CD1c-positive myeloid dendritic cell (primary cell): ENCODE measurements around the gene MORN1.

Source experiments
- DNase-seq: peaks from one replicate; pipeline ENCODE4 v3.0.0-alpha.2; 2016; ENCODE audit errors: extremely low spot score

Gene MORN1

DNA sequence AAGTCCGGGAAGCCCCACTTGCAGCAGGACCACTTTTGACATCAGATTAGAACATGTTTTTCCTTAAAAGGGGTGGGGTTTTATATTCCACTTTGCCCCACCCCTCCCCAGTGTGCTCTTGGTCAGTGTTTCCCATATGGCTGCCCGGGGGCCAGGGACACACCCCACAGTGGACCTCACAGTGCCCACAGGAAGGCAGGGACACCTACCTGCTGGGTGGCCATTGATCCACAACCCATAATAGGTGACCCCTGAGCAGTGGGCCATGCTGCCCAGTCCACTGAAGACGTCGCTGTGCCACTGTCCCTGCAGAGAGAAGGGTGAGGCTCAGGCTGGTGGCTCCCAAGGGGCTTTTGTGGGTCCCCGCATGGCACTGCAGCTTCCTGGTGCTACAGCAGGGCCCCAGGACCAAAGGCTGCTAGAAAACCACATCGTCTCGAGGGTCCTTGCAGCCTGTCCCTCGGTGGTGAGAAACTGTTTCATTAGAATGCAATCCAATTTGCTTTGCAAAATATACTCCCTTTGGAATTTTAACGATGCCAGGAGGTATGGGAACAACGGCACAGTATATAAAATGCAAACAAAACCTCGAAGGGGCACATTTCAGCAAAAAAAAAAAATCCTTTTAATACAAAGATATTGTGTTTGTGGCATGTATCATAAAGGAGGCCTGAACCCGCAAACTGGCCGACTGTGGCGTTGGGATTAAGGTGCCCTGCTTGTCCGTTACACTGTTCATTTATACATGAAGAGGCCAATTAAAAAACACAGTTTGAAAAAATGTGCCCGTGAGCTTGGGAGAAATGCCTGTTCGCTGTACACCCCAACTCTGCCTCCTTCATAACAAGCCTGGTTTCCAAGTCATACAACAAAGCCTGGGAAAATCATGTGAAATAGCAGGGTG is 16.9 kb downstream of the MORN1 start:
- DNase-seq = no peak

DNA sequence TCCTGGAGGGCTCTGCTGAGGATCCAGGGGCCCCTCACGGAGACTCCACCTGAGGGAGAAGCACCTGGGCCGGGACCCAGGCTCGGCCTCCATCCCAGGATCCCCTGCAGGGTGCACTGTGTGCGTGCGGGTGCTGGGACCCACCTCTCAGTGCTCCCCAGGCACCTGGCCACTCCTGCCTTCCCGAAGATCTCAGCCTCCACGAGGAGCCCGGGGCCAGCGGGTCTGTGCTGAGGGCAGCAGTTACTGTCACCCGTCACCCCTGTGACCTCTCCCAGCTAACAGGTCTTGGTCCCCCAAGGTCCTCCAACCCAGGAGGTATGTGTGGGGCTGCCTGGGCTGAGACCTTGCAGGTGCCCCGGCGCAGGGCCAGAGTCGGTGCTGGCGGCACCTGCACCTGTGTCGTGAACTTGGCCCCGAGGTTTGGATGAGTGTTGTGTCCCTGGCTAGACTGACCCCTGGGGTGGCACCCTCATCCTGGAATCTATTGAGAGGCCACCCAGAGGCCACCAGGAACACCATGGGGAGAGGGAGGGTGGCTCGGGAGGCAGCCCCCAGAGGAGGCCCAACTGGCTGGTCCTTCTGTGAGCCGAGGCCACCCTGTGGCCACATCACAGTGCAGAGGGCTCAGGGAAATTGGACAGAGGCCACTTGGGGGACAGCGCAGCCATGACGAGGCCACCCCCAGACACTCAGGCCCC is 17.7 kb downstream of the MORN1 start:
- DNase-seq = no peak

DNA sequence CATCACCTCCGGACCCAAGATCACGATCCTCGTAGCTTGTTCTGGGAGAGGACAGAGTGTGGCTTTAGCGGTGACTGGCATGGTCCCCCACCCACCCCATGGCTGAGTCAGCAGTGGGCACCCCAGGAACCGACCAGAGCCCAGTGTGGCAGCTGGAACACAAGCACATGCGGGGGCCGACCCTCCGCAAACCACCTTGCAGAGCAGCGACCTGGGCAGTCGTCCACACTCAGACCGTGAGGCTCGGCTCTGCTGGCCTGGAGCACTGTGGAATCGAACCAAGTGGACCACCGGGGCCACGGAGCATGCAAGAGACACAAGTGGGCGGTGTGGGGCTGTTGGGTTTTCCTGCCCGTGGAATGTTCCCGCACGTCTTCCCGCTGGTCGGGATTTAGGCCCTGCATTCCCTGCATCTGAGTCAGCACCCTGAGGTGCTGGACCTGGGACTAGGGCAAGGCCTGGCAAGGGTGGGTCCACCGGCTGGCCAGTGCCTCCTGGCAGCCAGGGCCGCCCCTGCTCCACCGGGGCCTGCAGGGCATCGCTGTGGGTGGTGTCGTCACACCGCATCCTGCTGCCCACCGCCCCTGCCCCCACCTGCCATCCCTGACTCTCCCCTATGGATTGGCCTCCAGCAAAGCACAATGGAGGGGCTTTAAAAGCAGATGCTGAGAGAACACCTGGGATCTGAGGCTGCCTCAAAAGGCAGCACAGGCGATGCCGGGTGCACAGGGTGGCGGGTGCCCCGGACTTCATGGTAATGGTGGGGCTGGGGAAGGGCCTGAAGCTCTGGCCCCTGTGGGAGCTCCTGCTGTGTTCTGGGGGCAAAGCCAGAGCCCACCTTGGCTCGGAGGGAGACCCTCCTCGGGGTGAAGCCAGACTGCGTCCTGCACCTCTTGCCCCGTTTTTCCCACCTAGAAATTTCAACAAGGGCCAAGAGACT is 18.5 kb downstream of the MORN1 start:
- DNase-seq = no peak

DNA sequence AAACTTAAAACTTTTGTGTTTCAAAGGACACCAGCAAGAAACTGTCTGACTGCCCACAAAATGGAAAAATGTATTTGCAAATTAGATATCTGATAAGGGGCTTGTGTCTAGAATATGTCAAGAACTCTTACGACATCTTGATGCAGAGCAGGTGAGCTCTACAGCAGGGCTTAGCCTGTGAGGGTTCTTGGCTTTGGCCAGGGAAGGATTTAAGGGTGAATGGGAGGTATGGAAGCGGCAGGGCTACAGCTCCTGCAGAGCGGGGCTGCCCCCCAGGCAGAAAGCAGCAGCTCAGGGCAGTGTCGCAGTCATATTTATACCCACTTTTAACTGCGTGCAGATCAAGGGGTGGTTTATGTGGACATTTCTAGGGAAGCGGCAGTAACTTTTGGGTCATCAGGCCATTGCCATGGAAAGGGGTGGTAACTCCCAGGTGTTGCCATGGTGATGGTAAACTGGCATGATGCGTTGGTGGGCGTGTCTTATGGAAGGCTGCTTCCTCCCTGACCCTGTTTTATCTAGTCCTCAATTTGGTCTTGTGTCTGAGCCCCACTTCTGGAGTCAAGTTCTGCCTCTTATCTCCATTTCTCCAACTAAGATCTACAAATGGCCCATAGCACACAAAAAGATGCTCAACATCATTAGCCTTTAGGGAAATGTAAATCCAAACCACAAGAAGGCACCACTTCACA is 23.2 kb downstream of the MORN1 start:
- no peak for DNase-seq

DNA sequence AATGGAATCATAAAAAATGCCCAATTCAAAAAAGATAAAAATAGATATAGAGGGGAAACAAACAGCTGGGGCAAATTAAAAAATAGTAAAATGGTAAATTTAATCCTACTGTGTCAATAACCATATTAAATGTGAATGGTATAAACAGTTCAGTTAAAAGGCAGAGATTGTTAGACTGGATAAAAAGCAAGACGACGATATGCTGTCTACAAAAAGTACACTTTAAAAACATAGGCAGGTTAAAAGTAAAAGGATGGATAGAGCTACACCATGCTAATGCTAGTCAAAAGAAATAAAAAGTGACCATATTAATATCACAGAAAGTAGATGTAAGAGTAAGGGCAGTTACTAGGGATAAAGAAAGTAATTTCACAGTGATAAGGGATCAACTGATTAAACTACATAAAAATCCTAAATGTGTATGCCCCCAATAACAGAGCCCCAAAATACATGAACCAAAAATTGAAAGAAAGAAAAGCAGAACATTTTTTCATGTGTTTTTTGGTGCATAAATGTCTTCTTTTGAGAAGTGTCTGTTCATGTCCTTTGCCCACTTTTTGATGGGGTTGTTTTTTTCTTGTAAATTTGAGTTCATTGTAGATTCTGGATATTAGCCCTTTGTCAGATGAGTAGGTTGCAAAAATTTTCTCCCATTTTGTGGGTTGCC is 27.4 kb downstream of the MORN1 start:
- DNase-seq = no peak

DNA sequence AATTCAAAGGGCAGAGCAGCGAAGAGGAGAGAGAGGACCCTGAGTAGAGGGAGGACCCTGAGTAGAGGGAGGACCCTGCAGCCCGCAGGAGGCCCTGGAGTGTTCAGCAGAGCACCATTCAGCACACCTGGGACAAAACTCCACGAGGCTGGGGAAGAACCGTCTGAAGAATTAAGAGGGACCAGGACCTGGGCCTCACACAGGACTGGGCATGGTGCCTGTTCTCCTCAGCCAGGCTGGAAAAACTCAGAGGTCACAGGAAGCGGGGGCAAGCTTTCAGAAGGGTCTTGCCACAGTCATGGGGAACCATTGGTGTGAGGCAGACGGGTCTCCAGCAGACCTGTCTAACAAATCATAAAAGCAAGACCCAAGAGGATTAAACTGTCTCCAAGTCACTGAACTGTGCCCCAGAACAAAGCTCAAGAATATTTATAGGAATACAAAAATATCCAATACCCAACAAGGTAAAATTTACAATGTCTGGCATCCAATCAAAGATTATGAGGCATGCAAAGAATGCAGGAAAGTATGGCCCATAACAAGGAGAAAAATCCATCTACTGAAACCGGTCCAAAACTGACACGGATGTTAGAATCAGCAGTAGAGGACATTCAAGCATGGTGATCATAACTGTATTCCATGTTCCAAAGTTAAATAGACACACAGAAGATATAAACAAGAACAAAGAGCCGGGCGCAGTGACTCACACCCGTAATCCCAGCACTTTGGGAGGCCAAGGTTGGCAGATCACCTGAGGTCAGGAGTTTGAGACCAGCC is 30.6 kb downstream of the MORN1 start:
- DNase-seq = no peak

DNA sequence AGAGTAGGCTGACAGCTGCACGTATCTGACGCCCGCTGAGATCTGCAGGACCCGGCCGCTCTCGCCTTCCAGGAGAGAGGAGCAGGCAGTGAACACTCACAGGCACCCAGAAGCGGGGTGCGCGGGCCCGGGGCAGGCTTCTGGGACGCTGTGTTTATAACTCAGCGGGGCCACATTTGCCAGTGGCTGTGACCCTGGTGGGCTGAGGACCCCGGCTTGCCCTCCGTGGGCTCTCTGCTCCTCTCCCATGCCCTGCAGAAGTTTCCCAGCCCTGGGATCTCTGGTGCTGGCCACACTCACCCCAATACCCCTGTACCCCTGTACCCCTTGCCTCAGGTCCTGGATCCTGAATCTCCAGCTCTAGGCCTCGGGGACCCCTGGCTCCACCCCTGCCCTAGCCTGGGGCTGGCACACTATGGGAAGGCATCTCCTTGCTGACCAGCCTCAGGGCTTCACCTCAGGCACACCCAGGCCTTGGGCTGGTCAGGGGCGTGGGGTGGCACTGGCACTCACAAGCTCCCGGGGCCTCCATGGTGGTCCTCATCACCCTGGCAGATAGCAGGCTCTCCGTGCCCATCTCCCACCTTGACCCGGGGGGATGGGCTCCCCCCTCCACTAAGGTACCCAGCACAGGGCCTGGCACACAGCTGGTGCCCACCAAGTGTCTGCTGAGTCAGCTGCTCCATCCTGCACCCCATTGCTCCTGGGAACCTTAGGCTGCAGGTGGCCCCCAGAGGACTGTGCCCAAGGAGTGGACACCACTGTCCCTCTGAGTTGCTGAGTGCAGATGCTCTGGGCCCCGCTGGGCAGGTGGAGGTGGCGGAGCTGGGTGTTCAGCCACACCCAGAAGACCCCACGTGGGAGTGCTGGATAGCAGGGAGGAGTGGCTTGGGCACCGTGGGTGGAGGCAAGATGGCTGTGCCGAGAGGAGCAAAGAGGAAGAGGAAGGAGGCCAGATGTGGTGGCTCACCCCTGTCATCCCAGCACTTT is 32.4 kb downstream of the MORN1 start:
- DNase-seq = no peak

DNA sequence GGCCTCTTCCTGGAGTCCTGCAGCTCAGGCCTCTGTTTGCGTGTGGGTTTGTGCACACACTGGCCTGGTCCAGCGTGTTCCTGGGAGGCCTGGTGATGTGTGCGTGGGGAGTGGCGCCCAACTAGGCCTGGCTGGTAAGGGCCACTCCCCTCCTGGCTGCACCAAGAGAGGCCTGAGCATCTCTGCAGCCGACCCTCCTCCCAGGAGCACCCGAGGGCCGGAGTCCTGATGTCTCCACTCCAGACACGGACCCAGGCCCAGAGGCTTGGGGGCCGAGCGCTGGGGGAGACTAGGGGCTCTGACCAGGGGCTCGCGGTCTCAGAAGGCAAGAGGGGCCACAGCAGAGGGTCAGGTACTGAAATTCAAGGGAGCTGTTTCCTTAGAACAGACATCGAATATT is 33.3 kb downstream of the MORN1 start:
- DNase-seq = no peak

DNA sequence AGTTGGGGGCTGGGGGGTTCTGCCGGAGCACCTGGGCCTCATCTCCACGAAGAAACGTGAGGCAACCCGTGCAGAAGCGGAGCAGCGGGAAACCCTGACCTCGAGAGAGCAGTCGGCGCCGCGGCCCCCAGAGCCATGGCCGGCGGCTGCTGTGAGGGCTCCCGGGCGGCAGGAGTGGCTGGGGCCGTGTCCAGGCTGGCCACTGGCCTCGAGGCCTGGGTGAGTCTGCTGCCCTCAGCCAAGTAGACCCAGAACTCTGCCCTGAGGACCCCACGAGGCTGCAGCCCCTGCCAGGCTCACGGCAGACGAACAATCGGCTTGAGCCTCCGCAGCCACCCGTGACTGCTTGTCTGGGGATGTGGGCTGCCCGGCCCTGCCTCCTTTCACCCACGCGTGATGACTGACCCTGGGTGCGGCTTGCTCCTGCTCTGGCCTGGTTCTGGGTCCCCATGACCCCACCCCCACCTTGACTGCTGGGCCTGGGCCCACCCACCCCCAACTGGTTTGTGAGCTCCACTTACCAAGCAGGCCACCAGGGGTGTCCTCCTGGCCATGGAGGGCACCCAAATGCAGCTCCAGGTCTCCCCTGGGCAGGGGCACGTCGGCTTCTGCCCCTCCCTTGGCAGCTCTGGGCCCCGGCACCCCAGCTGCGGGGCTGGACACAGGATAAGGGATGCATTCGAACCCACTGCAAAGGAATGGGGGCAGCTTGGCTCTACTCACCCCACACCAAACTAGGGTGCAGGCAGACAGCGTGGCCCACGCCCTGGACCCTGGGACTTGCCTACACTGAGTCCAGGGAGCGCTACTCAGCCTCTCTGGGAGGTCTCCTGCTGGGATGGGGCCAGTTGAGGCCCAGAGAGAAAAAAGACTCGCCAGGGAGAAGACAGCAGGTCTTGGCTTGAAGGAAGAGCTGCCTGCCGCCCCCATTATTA is 34.2 kb downstream of the MORN1 start:
- no peak for DNase-seq

DNA sequence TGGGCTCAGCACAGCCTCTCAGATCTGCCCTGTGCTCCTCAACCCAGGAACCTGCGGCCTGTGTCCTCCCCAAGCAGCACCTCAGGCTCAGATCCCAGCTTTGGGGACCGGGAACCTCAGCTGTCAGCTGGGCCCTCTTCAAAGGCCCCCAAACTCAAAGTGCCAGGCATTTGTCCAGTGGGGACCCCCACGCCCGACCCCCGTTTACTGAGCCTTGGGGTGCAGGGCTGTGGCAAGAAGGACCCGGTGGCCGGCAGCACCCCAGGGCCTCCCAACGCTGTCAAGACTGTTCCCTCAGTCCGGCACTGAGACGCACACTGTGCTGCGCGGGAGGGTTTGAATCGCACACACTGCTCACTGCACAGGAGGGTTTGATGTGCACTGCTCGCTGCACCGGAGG is 35.0 kb downstream of the MORN1 start:
- no peak for DNase-seq

DNA sequence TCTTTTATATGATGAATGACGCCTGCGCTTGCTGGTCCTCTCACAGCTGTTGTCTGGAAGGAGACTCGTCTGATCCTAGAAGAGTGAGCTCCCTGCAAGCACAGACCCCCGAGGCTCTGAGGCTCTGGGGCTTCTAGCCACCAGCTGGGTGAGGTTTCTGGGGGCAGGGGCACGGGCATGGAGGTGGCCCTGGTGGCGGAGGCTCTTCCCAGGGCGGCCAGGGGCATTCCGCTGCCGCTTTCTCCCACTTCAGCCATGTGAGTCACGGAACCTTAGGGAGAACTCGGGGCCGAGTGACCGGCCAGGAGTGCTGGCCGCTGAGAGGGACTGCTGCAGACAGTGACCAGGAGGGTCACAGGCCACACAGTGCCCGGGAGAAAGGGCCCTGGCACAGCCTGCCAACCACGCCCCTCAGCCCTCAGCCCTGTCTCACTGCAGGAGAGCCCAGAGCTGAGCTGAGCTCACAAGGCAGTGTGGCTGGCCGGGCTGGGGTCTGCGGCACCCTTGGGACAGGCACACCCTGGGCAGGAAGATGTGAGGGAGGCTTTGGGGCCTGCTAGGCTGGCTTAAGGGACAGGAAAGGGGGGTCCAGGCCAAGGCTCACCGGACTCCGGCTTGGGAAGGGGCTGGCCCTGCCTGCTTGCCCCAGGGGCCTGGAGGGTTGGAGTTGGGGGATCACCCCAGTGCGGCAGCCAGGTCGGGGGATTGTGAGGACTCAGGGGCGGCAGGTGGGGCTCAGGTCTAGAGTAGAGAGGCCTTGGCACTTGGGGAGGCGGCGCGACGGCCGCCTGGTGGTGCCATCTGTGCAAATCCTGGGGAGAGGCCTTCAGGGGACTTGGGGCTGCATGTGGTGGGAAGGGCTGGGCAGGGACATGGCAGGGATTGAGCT is 35.7 kb downstream of the MORN1 start:
- no peak for DNase-seq

DNA sequence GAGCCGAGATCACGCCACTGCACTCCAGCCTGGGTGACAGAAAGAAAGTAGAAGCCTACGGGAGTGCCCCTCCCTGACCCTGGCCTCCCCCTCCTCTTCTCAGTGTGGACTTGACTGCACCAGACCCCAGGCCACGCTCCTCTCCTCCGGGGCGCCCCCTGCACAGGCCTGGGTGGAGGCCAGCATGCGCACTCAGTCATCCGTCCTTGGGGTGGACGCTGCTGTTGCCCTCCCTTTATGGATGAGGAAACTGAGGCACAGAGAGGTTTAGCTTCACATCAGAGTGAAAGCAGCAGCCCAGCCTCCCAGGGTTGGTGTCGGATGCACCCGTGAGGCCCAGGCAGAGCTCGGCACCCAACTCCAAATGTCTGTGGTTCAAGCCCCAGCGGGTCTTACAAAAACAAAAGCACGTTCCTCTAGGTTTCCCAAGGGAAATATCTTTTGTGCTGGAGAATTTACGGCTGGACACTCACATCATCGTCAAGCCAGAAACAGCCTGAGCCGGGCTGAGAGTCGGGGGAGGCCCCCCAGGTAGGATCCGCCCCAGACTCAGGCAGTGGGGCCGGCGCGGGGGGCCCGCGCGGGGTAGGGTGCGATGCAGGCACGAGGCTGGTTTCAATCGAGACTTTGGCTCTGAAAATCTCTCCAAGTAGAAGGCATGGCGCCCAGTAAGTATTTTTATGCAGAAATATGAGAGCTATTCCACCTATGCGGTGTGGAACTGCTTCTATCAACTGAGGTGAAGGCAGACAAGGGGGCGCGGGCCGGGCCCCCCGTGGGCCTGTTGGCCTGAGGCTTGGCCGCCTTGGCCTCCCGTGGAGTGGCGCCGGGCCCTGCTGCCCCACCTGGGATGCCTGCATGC is 36.6 kb downstream of the MORN1 start:
- DNase-seq = no peak

DNA sequence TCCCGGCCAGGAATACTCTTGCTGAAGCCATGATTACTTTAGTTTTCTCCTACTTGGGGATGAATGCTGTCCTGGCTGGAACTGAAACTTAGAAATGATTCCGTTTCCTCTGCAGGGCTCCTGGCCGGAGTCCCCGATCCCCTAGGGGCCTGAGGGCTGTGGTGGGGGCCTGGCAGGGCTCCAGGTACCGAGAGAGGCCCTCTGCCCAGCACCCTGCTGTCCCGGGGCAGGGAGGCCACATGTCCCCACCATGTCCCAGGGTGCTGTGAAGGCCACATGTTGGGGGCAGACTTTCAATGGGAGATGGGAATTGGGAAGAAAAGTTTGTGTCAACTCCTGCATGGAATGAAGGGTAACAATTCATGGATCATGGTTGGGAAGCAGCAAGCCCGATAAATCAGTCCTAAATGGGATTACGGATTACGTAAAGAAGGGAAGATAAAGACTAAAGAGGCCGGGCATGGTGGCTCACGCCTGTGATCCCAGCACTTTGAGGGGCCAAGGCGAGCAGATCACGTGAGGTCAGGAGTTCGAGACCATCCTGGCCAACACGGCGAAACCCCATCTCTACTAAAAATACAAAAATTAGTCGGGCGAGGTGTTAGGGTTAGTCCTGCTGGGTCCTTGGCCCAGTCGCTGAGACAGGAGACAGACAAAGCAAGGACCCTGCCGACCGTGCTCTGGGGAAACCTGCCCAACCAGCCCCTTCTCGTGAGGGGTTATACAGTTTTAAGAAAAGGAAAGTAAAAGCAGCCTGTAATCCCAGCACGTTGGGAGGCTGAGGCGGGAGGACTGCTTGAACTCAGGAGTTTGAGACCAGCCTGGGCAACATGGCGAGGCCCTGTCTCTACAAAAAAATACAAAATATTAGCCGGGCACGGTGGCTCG is 37.6 kb downstream of the MORN1 start:
- no peak for DNase-seq

DNA sequence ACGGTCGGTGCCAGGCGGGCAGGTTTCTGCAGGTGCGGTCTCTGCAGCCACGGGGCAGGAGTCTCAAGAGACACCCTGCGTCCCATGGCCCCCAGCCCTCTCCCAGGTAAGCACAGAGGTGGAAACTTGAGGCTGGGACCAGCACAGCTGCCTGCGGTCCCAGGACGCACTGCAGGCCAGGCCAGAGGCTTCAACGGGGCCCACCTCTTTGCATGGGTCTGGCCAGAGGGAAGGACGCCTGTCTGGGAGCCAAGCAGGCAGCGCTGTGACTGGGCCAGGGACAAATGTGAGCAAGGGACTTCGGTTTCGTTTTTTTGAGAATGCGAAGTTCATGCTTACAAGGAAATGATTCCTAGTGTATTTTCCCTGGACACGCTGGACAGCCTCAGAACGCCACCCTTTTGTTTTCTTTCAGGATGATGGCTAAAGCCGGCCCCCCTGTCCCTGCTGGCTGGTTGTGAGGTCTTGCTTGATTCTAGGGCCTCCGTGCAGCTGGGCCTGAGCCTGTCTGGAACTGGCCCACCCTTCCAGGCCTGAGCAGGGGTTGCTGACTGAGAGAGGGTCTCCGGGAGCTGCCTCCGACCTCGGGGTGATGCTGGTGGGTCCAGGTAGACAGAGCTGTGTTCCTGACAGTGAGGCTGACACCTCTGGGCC is 38.3 kb downstream of the MORN1 start:
- DNase-seq = no peak
